PC-3 (cell line): ENCODE measurements around the gene FAM222A.
A peak's percentile ranks its signal among the peaks of the same experiment; 100 is the strongest.

Source experiments
- CTCF ChIP-seq: fragments of 300-600 bp; sonication (generic); conservative IDR thresholded peaks from 2 replicates; pipeline ENCODE4 v1.5.1; 2017; ENCODE audit warnings: antibody characterized with exemption, low read depth, mild to moderate bottlenecking, low read length
- EZH2phosphoT487 ChIP-seq: fragments of 300-600 bp; sonication (generic); IDR thresholded peaks from 2 replicates; pipeline ENCODE4 v1.6.1; 2018; ENCODE audit warnings: mild to moderate bottlenecking, antibody characterized with exemption, low read length, borderline replicate concordance

- TF ChIP-seq CTCF (peak; percentile 45), EZH2phosphoT487 (no peak)
Observed at GRCh38 chr12:109739747-109740693, 26.4 kb downstream of the FAM222A start.
